Cardiac muscle cell (in vitro differentiated cells and primary cell): Measurements from ENCODE around the gene NFATC1. TPM values are rescaled to one million over a fixed set of nuclear protein-coding genes. Genes with fewer than 3 reads are reported as not detected.
A peak's percentile ranks its signal among the peaks of the same experiment; 100 is the strongest.

ENCODE experiments used
- DNase-seq, 2 donors: peaks; one replicate each; pipeline versions ENCODE4 v3.0.0 to v3.0.0-alpha.2; 2010 to 2017; ENCODE audit warnings: low read depth in 1 of 2, low spot score in 1 of 2
- H3K27ac ChIP-seq: fragments of 200-600 bp; sonication (generic); 2 replicates; pipeline ENCODE4 v1.5.1; 2016
- H3K27me3 ChIP-seq: fragments of 200-600 bp; sonication (generic); 2 replicates; pipeline ENCODE4 v1.6.0; 2016; ENCODE audit warnings: control low read depth
- H3K36me3 ChIP-seq: fragments of 200-600 bp; sonication (generic); 2 replicates; pipeline ENCODE4 v1.5.1; 2016; ENCODE audit warnings: control low read depth
- H3K4me1 ChIP-seq: fragments of 200-600 bp; sonication (generic); 2 replicates; pipeline ENCODE4 v1.8.1; 2017; ENCODE audit warnings: low read depth, mild to moderate bottlenecking, mixed run types
- H3K4me3 ChIP-seq: fragments of 200-600 bp; sonication (generic); 2 replicates; pipeline ENCODE4 v1.5.1; 2016; ENCODE audit warnings: mild to moderate bottlenecking
- H3K9me3 ChIP-seq: fragments of 200-600 bp; sonication (generic); 2 replicates; pipeline ENCODE4 v1.5.1; 2017; ENCODE audit warnings: low read depth, mild to moderate bottlenecking, control low read depth
- CTCF ChIP-seq: IDR thresholded peaks from 2 replicates; pipeline ENCODE4 v1.5.1; 2012; ENCODE audit warnings: low read depth, mild to moderate bottlenecking, low read length
- polyA plus RNA-seq: library from polyadenylated mRNA; unstranded; fragments of >200 nt; fragmentation: Nextera tagmentation; extraction: Ambion mirVana; gene quantifications from 2 replicates; pipeline ENCODE4 v1.2.1, GENCODE V29; 2016
- total RNA-seq: library from RNA; depleted of rRNA; stranded (reverse); fragments of >200 nt; gene quantifications from 2 replicates; pipeline ENCODE4 v1.2.3, GENCODE V29; 2016

Gene NFATC1
- total and polyA plus RNA-seq, 2 experiments from 2014 or later = 10.8 to 11.7 TPM

GRCh38 chr18:79496237-79496977, 100.7 kb downstream of the NFATC1 start:
- Histone ChIP-seq H3K27me3 (no peaks in the 10 kb centered on the region), H3K27ac (no peak overlapping the region), H3K9me3 (no peaks in the 10 kb centered on the region), H3K4me3 (no peak overlapping the region), H3K36me3 (no peaks in the 10 kb centered on the region), H3K4me1 (peaks cover 8% of the 10 kb centered on the region)
- no peak for TF ChIP-seq CTCF
- DNase-seq = peak in 1 of 2 donors; percentile 39

- no peak overlapping the region for H3K27ac ChIP-seq
- no peaks in the 10 kb centered on the region for H3K36me3 ChIP-seq
- no peak overlapping the region for H3K4me3 ChIP-seq
- H3K27me3 ChIP-seq = no peaks in the 10 kb centered on the region
- H3K4me1 ChIP-seq = peaks cover 8% of the 10 kb centered on the region
- DNase-seq = peak in 1 of 2 donors; percentile 91
- H3K9me3 ChIP-seq = no peaks in the 10 kb centered on the region
- TF ChIP-seq CTCF = no peak
These were observed 101.4 kb downstream of the NFATC1 start for GRCh38 chr18:79496978-79497637.

GRCh38 chr18:79497638-79498081, 101.9 kb downstream of the NFATC1 start:
- Histone ChIP-seq H3K36me3 (no peaks in the 10 kb centered on the region), H3K4me3 (no peak overlapping the region), H3K9me3 (no peaks in the 10 kb centered on the region), H3K27me3 (no peaks in the 10 kb centered on the region), H3K4me1 (peaks cover 8% of the 10 kb centered on the region), H3K27ac (no peak overlapping the region)
- TF ChIP-seq CTCF = no peak
- DNase-seq = peak in 1 of 2 donors; percentile 52

GRCh38 chr18:79498662-79499061, 102.9 kb downstream of the NFATC1 start:
- TF ChIP-seq CTCF = no peak

GRCh38 chr18:79501006-79501405, 105.3 kb downstream of the NFATC1 start:
- no peak for TF ChIP-seq CTCF
- no peaks in the 10 kb centered on the region for H3K9me3 ChIP-seq
- peaks cover 6% of the 10 kb centered on the region for H3K4me1 ChIP-seq
- no peak overlapping the region for H3K27ac ChIP-seq
- H3K27me3 ChIP-seq = no peaks in the 10 kb centered on the region
- no peak overlapping the region for H3K4me3 ChIP-seq
- H3K36me3 ChIP-seq = no peaks in the 10 kb centered on the region
- no peak for DNase-seq

More at GRCh38 chr18:79498662-79499061, 102.9 kb downstream of the NFATC1 start:
- H3K36me3 ChIP-seq = no peaks in the 10 kb centered on the region
- H3K4me1 ChIP-seq = peaks cover 10% of the 10 kb centered on the region
- no peak for DNase-seq
- no peaks in the 10 kb centered on the region for H3K27me3 ChIP-seq
- H3K27ac ChIP-seq = no peak overlapping the region
- H3K4me3 ChIP-seq = no peak overlapping the region
- H3K9me3 ChIP-seq = no peaks in the 10 kb centered on the region
